Gastrocnemius medialis (tissue), 4 donors: ENCODE measurements around the gene GPR37L1.

Source experiments
- POLR2A ChIP-seq, 2 donors: fragments of 450-650 bp; IDR thresholded peaks; one replicate each; pipeline ENCODE4 v1.6.1; 2017; ENCODE audit warnings: antibody characterized with exemption in 2 of 2, mild to moderate bottlenecking in 2 of 2, moderate library complexity in 2 of 2
- TF ChIP-seq, protein P1 (sequence below), 5 experiments: fragments of 450-650 bp in 3 of 5; fragments of 200-600 bp in 2 of 5; sonication (generic) in 2 of 5; IDR thresholded peaks in 4 of 5; conservative IDR thresholded peaks in 1 of 5; 1 replicate in 4 of 5; 2 replicates in 1 of 5; pipeline ENCODE4 v1.5.1; 2016 to 2019; ENCODE audit warnings: antibody characterized with exemption in 5 of 5, mild to moderate bottlenecking in 3 of 5, moderate library complexity in 3 of 5

DNA sequence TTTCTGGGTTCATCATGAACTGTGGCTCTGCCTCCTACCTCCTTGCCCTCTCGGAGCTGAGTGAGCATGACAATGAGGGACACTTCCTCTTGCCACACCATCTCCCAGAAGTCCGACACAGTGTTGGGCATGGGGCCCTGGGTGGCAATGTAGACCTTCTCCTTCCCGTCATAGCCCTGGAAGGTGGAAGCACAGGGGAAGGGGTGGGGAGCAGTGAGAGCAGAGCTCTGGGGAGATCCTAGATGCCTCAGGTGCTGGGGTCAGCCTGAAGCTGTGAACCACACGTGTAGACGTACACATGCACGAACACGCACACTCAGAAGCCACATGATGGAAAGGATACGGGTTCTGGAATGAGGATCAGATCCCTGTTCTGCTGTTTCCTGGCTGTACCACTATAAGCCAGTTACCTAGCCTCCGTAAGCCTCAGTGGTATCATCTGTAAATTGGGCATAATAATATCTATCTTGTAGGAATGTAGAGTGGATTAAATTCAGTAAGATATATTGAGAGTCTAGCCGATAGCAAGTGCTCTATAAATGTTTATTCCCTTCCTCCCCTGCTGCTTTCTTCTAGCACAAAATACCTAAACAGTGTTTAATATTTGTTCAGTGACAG lies 31.5 kb downstream of the GPR37L1 start:
- TF ChIP-seq, protein P1, sequence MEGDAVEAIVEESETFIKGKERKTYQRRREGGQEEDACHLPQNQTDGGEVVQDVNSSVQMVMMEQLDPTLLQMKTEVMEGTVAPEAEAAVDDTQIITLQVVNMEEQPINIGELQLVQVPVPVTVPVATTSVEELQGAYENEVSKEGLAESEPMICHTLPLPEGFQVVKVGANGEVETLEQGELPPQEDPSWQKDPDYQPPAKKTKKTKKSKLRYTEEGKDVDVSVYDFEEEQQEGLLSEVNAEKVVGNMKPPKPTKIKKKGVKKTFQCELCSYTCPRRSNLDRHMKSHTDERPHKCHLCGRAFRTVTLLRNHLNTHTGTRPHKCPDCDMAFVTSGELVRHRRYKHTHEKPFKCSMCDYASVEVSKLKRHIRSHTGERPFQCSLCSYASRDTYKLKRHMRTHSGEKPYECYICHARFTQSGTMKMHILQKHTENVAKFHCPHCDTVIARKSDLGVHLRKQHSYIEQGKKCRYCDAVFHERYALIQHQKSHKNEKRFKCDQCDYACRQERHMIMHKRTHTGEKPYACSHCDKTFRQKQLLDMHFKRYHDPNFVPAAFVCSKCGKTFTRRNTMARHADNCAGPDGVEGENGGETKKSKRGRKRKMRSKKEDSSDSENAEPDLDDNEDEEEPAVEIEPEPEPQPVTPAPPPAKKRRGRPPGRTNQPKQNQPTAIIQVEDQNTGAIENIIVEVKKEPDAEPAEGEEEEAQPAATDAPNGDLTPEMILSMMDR (IDR thresholded peaks at IDR 0.05 in 4 of 5, conservative IDR thresholded peaks at IDR 0.05 in 1 of 5): no peak
- TF ChIP-seq POLR2A (IDR thresholded peaks at IDR 0.05): no peak
